SK-N-SH (cell line): ENCODE results near the gene PALS1.

Experiments
- CTCF ChIP-seq: fragments of 200-600 bp; sonication (generic); IDR thresholded peaks from 2 replicates; pipeline ENCODE4 v1.6.1; 2017; ENCODE audit warnings: antibody characterized with exemption, mild to moderate bottlenecking, moderate library complexity
- POLR2AphosphoS5 ChIP-seq: IDR thresholded peaks from 2 replicates; pipeline ENCODE4 v1.6.1; 2012; ENCODE audit warnings: low read depth, low read length

GRCh38 chr14:67239582-67239981, 1.7 kb upstream of the PALS1 start:
- TF ChIP-seq POLR2AphosphoS5 (no peak), CTCF (no peak)
